ENCODE data around the gene MED12. TPM values are rescaled to one million over a fixed set of nuclear protein-coding genes. Genes with fewer than 3 reads are reported as not detected.

The MED12 gene
- total RNA-seq, 3 donors from 2014 or later = 32.1 to 34.7 (median 33.9) TPM

- H3K4me3 ChIP-seq = no peak overlapping the region
- no peak for DNase-seq (ENCODE audit: low spot score in 2 of 2)
- intact Hi-C loops (cut with DNase I; ENCODE audit: low total_unique reads) = no loop called here
- H3K36me3 ChIP-seq = no peaks in the 10 kb centered on the region
- no peaks in the 10 kb centered on the region for H3K9me3 ChIP-seq
- TF ChIP-seq CTCF (IDR thresholded peaks at IDR 0.05) = no peak
- TF ChIP-seq POLR2A (IDR thresholded peaks at IDR 0.05) = no peak
- no peak for TF ChIP-seq POLR2AphosphoS5 (IDR thresholded peaks at IDR 0.05)
- H3K4me1 ChIP-seq = no peaks in the 10 kb centered on the region
- peaks cover 0 to 55% of the 10 kb centered on the region in 2 donors for H3K27me3 ChIP-seq
- H3K27ac ChIP-seq = no peak overlapping the region
Observed at GRCh38 chrX:71158603-71159002, 40.2 kb downstream of the MED12 start.

DNA sequence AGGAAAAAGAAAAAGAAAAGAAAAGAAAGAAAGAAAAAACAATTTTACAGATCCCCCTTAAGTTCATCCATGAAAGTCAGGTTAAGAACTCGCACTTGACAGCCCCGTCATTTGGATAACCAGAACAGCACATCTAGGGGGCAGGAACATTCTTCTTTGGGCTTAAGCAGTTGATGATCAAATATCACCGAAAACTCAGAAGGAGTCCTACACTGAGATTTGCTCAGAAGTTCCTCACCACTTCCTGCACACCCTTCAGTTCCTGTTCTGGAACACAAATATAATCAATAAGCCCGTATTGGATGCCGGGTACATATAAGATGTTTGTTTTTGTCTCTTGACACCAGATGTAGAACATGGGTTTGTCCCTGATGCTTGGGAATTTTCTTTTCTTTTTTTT is 40.9 kb downstream of the MED12 start:
- Histone ChIP-seq H3K27me3 (peaks cover 0 to 55% of the 10 kb centered on the region in 2 donors), H3K4me1 (no peaks in the 10 kb centered on the region), H3K4me3 (no peak overlapping the region), H3K27ac (no peak overlapping the region), H3K36me3 (no peaks in the 10 kb centered on the region), H3K9me3 (no peaks in the 10 kb centered on the region)
- TF ChIP-seq POLR2AphosphoS5 (IDR thresholded peaks at IDR 0.05) (no peak), POLR2A (IDR thresholded peaks at IDR 0.05) (no peak), CTCF (IDR thresholded peaks at IDR 0.05) (no peak)
- intact Hi-C loops (cut with DNase I; ENCODE audit: low total_unique reads) = no loop called here
- no peak for DNase-seq (ENCODE audit: low spot score in 2 of 2)

DNA sequence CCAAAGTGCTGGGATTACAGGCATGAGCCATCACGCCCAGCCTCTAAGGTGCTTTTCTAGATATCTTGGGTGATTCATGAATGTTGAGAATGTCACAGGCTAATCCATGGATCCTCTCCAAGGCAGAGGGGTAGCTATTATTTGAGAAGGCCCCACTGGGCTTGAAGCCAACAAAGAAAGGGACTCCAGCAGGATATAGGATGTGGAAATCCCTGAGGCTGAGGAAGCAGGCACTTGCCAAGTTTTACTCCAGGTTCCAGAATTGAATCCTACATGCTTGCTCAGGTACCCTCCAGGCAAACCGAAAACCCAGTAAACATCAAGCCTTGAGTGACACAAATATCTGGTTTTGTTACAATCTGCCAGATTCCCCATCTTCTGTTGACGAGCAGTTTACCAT is 42.1 kb downstream of the MED12 start:
- H3K36me3 ChIP-seq = no peaks in the 10 kb centered on the region
- peaks cover 0 to 53% of the 10 kb centered on the region in 2 donors for H3K27me3 ChIP-seq
- intact Hi-C loops (cut with DNase I; ENCODE audit: low total_unique reads) = no loop called here
- H3K9me3 ChIP-seq = no peaks in the 10 kb centered on the region
- no peak for DNase-seq (ENCODE audit: low spot score in 2 of 2)
- TF ChIP-seq POLR2AphosphoS5 (IDR thresholded peaks at IDR 0.05) (no peak), CTCF (IDR thresholded peaks at IDR 0.05) (no peak), POLR2A (IDR thresholded peaks at IDR 0.05) (no peak)
- H3K27ac ChIP-seq = no peak overlapping the region
- H3K4me1 ChIP-seq = no peaks in the 10 kb centered on the region
- H3K4me3 ChIP-seq = no peak overlapping the region

DNA sequence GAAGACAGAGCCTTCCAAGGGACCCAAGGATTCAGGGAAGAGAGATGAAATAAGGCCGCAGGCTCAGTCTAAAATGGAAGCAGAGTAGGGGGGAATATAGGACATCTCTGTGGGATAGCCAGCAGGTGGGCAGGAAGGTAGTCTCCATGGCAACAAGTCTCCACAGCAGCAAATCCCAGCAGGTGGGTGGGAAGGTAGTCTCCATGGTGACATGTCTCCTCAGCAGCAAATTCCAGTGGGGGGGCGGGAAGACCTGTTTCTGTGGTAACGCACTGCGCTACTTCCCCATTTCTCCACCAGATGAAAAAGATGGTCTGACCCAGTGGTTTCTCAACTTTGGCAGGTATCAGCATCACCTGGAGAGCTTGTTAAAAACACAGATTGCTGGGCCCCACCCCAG is 44.6 kb downstream of the MED12 start:
- no peak for DNase-seq (ENCODE audit: low spot score in 2 of 2)
- intact Hi-C loops (cut with DNase I; ENCODE audit: low total_unique reads) = no loop called here

DNA sequence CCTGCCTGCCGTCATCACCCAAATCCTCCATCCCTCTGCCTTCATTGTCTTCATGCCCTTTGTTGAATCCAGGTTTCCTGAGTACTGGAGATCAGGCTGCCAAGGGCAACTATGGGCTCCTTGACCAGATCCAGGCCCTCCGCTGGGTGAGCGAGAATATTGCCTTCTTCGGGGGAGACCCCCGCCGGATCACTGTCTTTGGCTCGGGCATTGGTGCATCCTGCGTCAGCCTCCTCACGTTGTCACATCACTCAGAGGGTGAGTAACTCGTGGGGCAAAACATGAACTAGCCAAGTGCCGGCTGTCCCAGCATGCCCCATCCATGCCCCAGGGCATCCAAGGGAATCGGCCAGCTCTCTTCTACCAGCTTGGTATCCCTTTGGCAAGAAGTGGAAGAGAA is 45.7 kb downstream of the MED12 start:
- intact Hi-C loops (cut with DNase I; ENCODE audit: low total_unique reads) = loop anchor here (2.0 kb wide), 1 partner anchor 51 kb away; no protein-coding TSS in a partner anchor
- Histone ChIP-seq H3K4me1 (no peaks in the 10 kb centered on the region), H3K27me3 (peaks cover 0 to 56% of the 10 kb centered on the region in 2 donors), H3K36me3 (no peaks in the 10 kb centered on the region), H3K9me3 (no peaks in the 10 kb centered on the region), H3K27ac (no peak overlapping the region), H3K4me3 (no peak overlapping the region)
- DNase-seq (ENCODE audit: low spot score in 2 of 2) = no peak
- TF ChIP-seq CTCF (IDR thresholded peaks at IDR 0.05) = no peak

More for the DNA sequence above, 44.6 kb downstream of the MED12 start:
- Histone ChIP-seq H3K27me3 (peaks cover 0 to 56% of the 10 kb centered on the region in 2 donors), H3K27ac (no peak overlapping the region), H3K9me3 (no peaks in the 10 kb centered on the region), H3K36me3 (no peaks in the 10 kb centered on the region), H3K4me1 (no peaks in the 10 kb centered on the region), H3K4me3 (no peak overlapping the region)
- no peak for TF ChIP-seq POLR2A (IDR thresholded peaks at IDR 0.05)
- TF ChIP-seq CTCF (IDR thresholded peaks at IDR 0.05) = no peak

All from breast epithelium (tissue), 4 donors.